MM.1S (cell line): ENCODE results near the gene CFAP298.

Experiments
- DNase-seq: peaks from one replicate; pipeline ENCODE4 v3.0.0-alpha.2; 2015
- H2AFZ ChIP-seq: fragments of 300-600 bp; sonication (generic); 2 replicates; pipeline ENCODE4 v1.6.0; 2016; ENCODE audit warnings: antibody characterized with exemption, low read length
- H3F3A ChIP-seq: fragments of 300-600 bp; sonication (generic); 2 replicates; pipeline ENCODE4 v1.6.1; 2016; ENCODE audit warnings: mild to moderate bottlenecking, antibody characterized with exemption, low read length, moderate library complexity, mixed read lengths; ENCODE audit not compliant: insufficient read depth
- H3K27ac ChIP-seq: fragments of 300-600 bp; sonication (generic); 2 replicates; pipeline ENCODE4 v1.5.1; 2016; ENCODE audit warnings: mild to moderate bottlenecking, low read length
- H3K27me3 ChIP-seq: fragments of 300-600 bp; sonication (generic); replicated peaks from 2 replicates; pipeline ENCODE4 v1.6.0; 2016; ENCODE audit warnings: low read length; ENCODE audit not compliant: insufficient read depth
- H3K36me3 ChIP-seq: fragments of 300-600 bp; sonication (generic); replicated peaks from 2 replicates; pipeline ENCODE4 v1.6.1; 2016; ENCODE audit warnings: mild to moderate bottlenecking, low read length, mixed read lengths; ENCODE audit not compliant: insufficient read depth
- H3K4me1 ChIP-seq: fragments of 300-600 bp; sonication (generic); 2 replicates; pipeline ENCODE4 v1.6.1; 2016; ENCODE audit warnings: low read length, mixed read lengths
- H3K4me2 ChIP-seq: fragments of 300-600 bp; sonication (generic); 2 replicates; pipeline ENCODE4 v1.6.0; 2016; ENCODE audit warnings: low read depth, low read length
- H3K4me3 ChIP-seq: fragments of 300-600 bp; sonication (generic); 2 replicates; pipeline ENCODE4 v1.5.1; 2016; ENCODE audit warnings: low read length, mixed read lengths
- H3K79me2 ChIP-seq: fragments of 300-600 bp; sonication (generic); 2 replicates; pipeline ENCODE4 v1.6.1; 2016; ENCODE audit warnings: mixed run types, low read length, mixed read lengths
- H3K9ac ChIP-seq: fragments of 300-600 bp; sonication (generic); 2 replicates; pipeline ENCODE4 v1.6.1; 2016; ENCODE audit warnings: low read length, mixed read lengths
- H3K9me2 ChIP-seq: fragments of 300-600 bp; sonication (generic); replicated peaks from 2 replicates; pipeline ENCODE4 v1.6.1; 2016; ENCODE audit warnings: mild to moderate bottlenecking, low read length, mixed read lengths; ENCODE audit not compliant: insufficient read depth
- H3K9me3 ChIP-seq: fragments of 300-600 bp; sonication (generic); replicated peaks from 2 replicates; pipeline ENCODE4 v1.6.1; 2016; ENCODE audit warnings: mild to moderate bottlenecking, low read length, mixed read lengths; ENCODE audit not compliant: insufficient read depth
- H4K20me1 ChIP-seq: fragments of 300-600 bp; sonication (generic); 2 replicates; pipeline ENCODE4 v1.6.1; 2016; ENCODE audit warnings: mild to moderate bottlenecking, low read length, moderate library complexity, mixed read lengths; ENCODE audit not compliant: insufficient read depth
- CTCF ChIP-seq: fragments of 300-600 bp; sonication (generic); IDR thresholded peaks from 2 replicates; pipeline ENCODE4 v1.5.1; 2016; ENCODE audit warnings: antibody characterized with exemption, low read length, mixed read lengths
- EZH2 ChIP-seq: fragments of 300-600 bp; sonication (generic); optimal IDR thresholded peaks from 2 replicates; pipeline ENCODE3; 2017; ENCODE audit warnings: low read depth, mild to moderate bottlenecking, antibody characterized with exemption, low read length, mixed read lengths
- EZH2phosphoT487 ChIP-seq: fragments of 300-600 bp; sonication (generic); IDR thresholded peaks from 2 replicates; pipeline ENCODE4 v1.6.1; 2018; ENCODE audit warnings: antibody characterized with exemption, low read length

Gene CFAP298

GRCh38 chr21:32603131-32603530, 9.0 kb downstream of the CFAP298 start:
- no peaks in the 10 kb centered on the region for H3K9me3 ChIP-seq
- 0 out of 2 replicates have a peak, but pooled peaks cover 10% of the 10 kb centered on the region for H3K79me2 ChIP-seq
- no peak overlapping the region for H3K9ac ChIP-seq
- peaks cover 27% of the 10 kb centered on the region for H3K36me3 ChIP-seq
- DNase-seq: no peak
- H2AFZ ChIP-seq: no peak overlapping the region
- H3K4me2 ChIP-seq: no peak overlapping the region
- TF ChIP-seq EZH2phosphoT487 (no peak), CTCF (no peak), EZH2 (no peak)
- H3F3A ChIP-seq: peaks cover 10% of the 10 kb centered on the region
- no peaks in the 10 kb centered on the region for H3K4me1 ChIP-seq
- H4K20me1 ChIP-seq: 0 out of 2 replicates have a peak, but pooled peaks cover 7% of the 10 kb centered on the region
- H3K27me3 ChIP-seq: no peaks in the 10 kb centered on the region
- H3K9me2 ChIP-seq: no peaks in the 10 kb centered on the region
- no peak overlapping the region for H3K27ac ChIP-seq
- H3K4me3 ChIP-seq: no peak overlapping the region

GRCh38 chr21:32602099-32602498, 10.1 kb downstream of the CFAP298 start:
- H3K9ac ChIP-seq: no peak overlapping the region
- H4K20me1 ChIP-seq: 0 out of 2 replicates have a peak, but pooled peaks cover 7% of the 10 kb centered on the region
- H3K9me3 ChIP-seq: no peaks in the 10 kb centered on the region
- H3F3A ChIP-seq: peaks cover 10% of the 10 kb centered on the region
- no peak overlapping the region for H3K4me2 ChIP-seq
- H3K79me2 ChIP-seq: 0 out of 2 replicates have a peak, but pooled peaks cover 7% of the 10 kb centered on the region
- no peak for DNase-seq
- H3K4me3 ChIP-seq: no peak overlapping the region
- H3K4me1 ChIP-seq: no peaks in the 10 kb centered on the region
- TF ChIP-seq EZH2phosphoT487 (no peak), CTCF (no peak), EZH2 (no peak)
- H3K9me2 ChIP-seq: no peaks in the 10 kb centered on the region
- H2AFZ ChIP-seq: no peak overlapping the region
- no peaks in the 10 kb centered on the region for H3K27me3 ChIP-seq
- no peak overlapping the region for H3K27ac ChIP-seq
- peaks cover 23% of the 10 kb centered on the region for H3K36me3 ChIP-seq

- no peaks in the 10 kb centered on the region for H3K9me3 ChIP-seq
- H3K4me1 ChIP-seq: peaks cover 4% of the 10 kb centered on the region
- no peak for DNase-seq
- no peak overlapping the region for H3K4me3 ChIP-seq
- H3K9ac ChIP-seq: no peak overlapping the region
- no peak overlapping the region for H3K27ac ChIP-seq
- peaks cover 13% of the 10 kb centered on the region; the same call in 1 of the 2 replicates for H3K36me3 ChIP-seq
- TF ChIP-seq EZH2 (no peak), EZH2phosphoT487 (no peak), CTCF (no peak)
- H2AFZ ChIP-seq: no peak overlapping the region
- no peaks in the 10 kb centered on the region for H3K79me2 ChIP-seq
- peaks cover 9% of the 10 kb centered on the region; the same call in 1 of the 2 replicates for H3K27me3 ChIP-seq
- peaks cover 16% of the 10 kb centered on the region for H3F3A ChIP-seq
- H3K4me2 ChIP-seq: no peak overlapping the region
- 0 out of 2 replicates have a peak, but pooled peaks cover 7% of the 10 kb centered on the region for H4K20me1 ChIP-seq
- H3K9me2 ChIP-seq: no peaks in the 10 kb centered on the region
These were observed 12.7 kb downstream of the CFAP298 start for GRCh38 chr21:32599526-32599925.
